GM21786 (cell line): ENCODE results near the gene SELENOM.
"Not testable (repeated sequence)": the region's sequence is repeated elsewhere in the genome, so short reads cannot be mapped to it uniquely, and the experiment has no call there.

Source experiments
- ATAC-seq: cut with Tn5 transposase; IDR thresholded peaks from one replicate; pipeline ENCODE4 v1.9.1; 2021; ENCODE audit not compliant: unreplicated experiment

Gene SELENOM

DNA sequence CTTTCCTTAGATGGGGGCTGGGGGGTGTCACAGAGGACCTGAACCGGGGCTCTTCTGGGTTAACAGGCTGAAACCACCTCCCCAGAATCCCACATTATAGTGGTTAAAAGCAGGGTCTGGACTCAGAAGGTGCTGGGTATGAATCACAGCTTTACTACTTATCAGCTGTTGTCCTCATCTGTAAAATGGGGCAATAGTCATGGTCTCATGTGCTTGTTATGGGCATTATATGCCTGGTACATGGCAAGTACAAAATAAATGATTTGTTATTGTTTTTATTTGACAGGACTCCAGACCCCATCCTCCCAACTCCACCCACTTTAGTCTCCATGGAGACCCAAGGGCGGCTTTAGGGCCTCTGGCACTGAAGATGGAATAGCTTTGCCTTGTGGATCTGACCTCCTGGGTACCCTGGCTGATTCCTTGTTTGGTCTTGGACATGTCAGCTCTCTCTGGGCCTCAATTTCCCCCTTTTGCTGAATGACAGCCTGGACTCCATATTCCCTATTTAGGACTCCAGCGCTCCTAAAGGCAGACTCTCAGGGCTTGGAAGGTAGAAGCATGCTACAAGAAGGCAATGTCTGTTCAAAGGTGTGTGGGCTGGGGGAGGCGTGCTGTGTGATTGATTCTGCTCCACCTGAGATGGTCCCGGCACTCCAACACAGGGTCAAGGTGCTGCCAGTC lies 27.1 kb downstream of the SELENOM start:
- ATAC-seq: no peak

DNA sequence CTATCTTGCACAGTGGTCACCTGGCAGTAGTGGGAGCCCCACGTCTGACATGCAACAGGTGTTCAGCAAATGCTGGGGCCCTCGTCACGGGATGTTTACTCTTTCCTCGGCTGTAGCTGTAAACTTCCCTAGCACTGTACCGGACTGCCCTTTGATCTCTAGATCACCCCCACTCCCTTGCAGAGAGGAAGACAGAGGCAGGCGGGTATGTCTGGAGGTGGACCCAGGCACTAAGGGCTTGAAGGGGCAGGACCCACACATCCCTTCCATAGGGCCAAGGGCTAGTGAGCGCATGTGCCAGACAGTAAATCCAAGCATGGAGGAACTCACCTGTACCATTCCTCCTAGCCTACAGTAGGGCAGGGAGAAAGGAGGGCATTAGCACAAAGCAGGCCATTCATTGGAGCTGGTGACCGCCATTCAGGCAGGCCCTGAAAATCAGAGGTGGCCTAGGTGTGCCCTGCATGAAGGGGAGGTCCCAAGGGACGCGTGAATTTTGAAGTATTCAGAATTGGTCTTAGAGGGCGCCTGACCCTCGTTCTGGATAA lies 28.2 kb downstream of the SELENOM start:
- ATAC-seq: no peak

DNA sequence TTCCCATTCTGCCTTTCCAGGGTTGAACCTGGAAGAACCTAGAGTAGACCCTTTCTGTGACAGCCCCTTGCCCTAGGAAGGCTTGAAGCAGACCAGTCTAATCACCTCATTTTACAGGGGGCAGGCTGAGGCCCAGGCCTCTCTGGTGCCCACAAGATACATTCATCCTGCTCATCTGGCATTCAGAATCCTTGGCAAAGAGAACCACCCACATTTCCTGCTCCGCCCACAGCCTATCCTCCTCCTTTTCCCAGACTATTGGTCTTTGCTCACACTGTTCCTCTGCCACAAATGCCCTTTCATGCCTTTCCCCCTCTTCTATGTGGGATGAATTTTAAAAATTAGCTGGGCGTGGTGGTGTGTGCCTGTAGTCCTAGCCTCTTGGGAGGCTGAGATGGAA lies 29.0 kb downstream of the SELENOM start:
- not testable (repeated sequence) for ATAC-seq

DNA sequence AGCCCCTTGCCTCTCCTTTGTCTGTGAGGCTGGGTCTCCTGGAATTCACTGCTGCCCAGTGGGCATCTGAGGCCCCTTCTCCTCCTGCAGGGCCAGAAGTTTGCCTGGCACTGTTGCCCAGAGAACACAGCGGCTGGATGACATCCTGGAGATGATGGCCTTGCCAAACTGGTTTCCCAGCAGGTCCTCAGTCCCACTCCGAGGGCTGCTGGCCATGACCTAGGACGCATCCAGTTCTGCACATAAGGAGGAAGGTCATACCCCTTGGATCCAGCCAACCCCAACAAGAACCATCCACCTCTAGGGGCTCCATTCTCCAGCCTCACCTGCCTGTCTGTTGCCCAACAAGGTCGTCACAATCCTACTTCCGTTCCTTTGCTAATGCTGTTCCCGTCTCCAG lies 29.7 kb downstream of the SELENOM start:
- no peak for ATAC-seq

DNA sequence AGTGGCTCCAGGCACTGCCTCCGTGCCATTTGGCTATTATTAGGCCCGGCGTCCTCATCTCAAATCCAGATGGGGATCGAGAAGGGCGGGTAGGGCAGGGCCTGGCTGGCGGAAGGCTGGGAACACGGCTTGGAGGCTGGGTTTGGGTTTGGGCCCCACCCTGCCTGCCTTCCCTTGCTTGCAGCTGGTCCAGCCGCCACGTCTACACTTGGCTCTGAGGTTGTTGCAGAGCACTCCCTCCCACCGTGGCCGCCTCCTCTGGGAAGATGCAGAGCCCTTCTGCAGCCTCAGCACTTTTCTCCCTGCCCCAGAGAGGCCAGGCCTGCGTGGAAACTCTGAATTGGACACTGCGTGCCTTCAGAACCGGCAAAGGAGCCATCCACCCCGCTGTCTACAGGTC lies 31.4 kb downstream of the SELENOM start:
- ATAC-seq: no peak

DNA sequence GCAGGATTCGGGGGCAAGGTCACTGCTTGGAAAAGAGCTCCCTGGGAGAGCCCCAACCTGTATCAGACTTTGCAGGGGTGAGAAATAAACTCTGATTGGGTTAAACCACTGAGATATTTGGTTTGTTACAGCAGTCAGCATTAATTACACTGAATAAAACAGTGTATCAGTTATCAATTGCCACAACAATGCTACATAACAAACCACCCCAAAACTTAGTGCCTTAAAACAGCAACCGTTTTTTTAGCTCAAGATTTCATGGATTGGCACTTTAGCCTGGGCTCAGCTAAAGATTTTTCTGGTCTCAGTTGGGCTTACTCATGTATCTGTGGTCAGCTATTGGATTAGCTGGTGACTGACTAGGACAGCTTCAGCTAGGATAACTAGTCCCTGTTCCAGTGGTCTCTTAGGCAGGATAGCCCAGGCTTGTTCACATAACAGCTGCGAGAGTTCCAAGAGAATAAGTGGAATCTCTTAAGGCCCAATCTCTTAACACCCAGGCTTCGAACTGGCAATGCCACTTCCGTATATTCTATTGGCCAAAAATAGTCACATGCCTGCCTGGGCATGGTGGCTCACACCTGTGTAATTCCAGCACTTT lies 33.7 kb downstream of the SELENOM start:
- not testable (repeated sequence) for ATAC-seq

DNA sequence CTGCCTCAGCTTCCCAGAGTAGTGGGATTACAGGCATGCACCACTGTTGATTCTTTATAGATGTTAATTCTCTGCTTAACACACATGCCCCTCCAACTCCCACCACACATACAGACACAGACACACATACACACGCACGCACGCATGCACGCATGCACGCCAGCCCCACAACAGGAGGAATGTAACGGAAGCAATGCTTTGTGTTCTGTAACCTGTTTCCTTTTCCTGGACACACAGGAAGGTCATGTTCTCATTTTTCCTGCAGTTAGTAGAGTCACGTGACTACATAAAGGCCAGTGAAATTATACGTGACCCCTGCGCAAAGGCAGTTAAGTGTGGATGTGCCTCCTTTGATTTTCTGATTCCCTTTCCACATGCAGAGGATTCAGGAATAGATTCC lies 34.2 kb downstream of the SELENOM start:
- ATAC-seq: not testable (repeated sequence)

DNA sequence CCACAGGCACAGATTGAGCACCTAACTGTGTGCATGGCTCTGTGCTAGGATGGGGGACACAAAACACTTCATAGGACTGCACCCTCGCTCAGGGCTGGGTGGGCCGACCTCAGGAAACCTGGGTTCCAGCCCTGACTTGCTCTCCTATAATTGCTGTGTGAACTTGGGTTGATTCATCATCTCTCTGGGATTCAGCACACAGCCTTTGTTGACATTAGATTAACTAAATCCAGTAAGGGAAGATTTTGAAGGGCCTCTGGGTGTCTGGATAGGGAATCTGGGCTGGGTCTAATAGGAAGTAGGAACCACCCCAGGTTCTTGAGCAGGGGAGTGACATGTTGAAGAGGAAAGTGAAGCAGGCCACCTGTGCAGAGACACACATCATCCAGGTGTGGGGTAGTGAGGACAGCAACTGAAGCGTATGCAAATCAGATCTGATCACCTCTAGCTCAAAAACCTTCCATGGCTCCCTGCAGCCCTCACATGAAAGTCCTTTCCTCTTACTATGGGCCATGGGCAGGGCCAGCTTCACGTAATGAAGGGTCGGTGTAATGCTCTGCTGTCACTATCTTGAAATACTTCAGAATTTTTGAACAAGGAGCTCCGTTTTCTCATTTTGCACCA lies 37.6 kb downstream of the SELENOM start:
- not testable (repeated sequence) for ATAC-seq

DNA sequence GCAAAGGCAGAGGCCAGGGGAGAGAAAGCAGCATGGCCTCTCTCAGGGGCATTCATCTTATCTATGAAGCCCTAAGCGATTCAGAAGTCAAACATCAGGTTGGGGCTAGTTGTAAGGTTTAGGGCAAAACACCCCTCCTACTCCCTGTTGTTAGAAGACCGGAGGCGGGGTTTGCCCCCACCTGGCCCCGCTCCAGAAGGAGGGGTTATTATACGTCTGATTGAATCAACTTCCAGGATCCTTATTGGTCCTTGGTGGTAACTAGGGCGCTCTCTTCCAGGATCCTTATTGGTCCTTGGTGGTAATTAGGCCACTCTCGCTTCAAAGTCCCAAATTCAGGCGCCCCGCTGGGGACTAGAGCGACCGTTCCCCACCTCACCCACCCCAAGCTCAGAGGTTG lies 38.4 kb downstream of the SELENOM start:
- no peak for ATAC-seq

DNA sequence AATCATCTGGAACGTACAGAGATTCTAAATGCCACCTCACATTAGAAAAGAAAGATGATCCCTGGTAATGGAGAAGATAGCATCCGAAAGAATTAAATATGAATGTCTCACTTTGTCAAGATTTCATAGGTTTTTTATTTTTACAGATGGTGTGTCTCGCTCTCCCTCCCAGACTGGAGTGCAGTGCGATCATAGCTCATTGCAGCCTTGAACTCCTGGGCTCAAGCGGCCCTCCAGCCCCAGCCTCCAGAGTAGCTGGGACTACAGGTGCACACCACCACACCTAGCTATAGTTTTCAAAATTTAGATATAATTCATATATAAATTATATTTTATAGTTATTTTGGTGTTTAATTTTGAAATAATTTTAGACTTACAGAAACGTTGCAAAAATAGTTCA lies 43.0 kb downstream of the SELENOM start:
- ATAC-seq: no peak

DNA sequence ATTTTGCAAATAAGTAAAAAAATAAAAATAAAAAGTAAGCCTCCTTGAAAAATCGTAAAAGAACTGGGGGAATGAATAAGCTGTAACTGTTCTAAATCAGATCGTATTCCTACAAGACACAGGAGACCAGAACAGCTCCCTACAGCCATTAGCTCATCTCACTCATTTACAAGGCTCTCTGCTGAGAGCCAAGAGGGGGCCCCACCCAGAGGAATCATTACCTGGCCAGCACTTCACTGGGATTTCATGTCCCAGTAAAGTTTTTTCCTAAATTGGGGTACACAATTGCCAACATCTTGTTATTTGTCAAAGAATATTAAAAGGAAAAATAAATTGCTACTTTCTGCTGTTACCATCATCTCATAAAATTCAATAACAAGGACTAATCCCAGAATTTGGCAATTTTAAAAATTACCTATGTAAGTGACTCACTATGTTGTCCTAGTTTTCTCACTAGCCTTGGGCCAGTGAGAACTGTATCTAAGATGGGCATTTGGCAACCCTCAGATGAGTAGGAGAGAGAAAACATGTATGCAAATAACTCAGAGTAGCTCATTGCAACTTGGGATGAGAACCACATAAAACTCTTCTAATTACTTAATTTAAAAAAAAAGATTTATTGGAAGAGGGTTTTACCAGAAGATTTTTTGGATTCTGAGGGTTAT lies 44.7 kb downstream of the SELENOM start:
- ATAC-seq: no peak

DNA sequence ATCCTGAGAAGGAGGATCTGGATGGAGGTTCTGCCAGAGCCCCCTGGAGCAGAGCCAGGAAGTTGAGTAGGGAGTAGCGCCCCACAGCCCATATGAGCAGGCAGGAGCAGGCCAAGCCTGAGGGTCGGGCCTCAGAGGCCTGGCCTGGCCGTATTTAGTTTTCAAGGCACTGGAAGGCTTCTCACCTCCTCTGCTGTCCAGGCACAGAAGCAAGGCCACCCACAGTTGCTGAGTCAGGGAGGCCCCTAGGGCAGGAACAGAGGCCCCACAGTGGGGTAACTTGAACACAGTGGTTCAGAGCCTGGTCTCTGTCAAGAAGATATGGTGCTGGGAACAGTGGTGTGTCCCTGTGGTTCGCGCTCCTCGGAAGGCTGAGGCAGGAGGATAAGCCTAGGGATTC lies 47.7 kb downstream of the SELENOM start:
- ATAC-seq: not testable (repeated sequence)

DNA sequence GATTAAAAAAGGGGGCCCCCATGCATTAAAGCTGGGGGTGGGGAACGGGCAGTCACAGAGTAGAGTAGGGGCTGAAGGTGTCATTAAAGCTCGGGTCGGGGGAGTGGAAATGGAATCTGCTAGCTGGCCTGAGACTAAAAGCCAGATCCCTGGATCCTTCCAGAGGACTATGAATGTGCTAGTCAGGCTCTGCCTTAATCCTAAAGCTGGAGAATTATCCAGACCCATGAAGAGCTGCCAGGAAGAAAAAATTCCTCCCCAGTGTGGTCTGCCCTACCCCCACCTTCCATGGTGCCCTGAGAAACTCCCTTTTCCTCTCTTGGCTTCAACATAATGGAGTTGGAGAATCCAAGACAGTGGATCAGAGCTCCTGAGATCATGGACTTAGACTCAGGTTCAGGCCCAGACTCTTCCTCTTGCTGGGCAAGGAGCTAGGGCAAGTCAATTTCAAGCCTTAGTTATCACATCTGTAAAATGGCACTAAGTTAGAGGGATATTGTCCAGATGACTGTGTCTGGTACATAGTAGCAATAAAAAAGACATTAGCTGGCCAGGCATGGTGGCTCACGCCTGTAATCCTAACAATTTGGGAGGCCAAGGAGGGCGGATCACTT lies 50.3 kb downstream of the SELENOM start:
- no peak for ATAC-seq

DNA sequence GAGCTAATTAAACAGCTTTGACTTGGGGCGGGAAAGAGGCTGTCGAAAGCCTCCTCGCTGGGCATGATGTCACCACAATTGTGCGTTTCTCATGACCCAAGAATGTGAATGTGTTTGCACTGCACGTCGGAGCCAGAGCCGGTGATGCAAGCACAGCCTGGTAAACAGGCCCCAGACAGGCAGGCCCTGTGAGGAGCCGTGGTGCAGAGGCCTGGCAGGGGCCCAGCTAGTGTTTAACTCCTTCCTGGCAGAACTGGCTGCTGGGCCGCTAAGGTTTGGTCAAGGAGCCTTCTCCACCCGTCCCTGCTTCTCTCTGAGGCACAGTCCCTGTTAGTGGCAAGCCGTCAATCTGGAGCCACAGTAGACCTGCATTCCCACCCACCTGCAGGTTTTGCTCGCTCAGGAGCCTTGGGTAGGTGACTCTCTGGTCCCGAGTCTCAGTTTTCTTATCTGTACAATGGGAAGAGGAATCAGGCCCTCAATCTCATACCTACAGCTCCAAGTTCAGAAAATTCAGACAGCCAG lies 51.7 kb downstream of the SELENOM start:
- no peak for ATAC-seq

DNA sequence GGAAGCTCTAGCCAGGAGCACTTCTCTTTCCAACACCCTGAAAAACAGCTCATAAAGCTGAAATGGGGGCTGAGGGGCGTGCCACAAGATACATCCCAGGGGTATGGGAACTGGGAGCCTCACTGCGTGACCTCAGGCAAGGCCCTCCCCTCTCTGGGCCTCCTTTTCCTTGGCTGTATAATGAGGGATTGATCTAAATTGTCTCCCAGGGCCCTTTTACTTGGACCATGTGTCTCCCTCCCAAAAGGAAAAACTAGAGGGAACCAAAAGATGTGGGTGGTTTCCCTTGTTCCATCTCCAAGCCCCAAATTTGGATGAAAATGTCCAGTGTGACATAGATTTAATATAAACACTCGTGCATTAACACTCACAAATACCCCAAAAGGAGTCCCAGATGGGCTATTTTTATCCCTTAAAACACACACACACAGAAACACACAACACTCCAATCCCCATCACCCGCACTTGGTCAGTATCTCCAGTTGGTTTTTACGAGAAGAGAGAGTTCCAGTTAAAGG lies 52.2 kb downstream of the SELENOM start:
- ATAC-seq: no peak
